GM21526 (cell line): ENCODE data around the gene ZNF470.

ENCODE experiments used
- ATAC-seq: cut with Tn5 transposase; IDR thresholded peaks from one replicate; pipeline ENCODE4 v1.9.1; 2021; ENCODE audit warnings: moderate library complexity; ENCODE audit not compliant: unreplicated experiment, low FRiP score

ZNF470 gene

DNA sequence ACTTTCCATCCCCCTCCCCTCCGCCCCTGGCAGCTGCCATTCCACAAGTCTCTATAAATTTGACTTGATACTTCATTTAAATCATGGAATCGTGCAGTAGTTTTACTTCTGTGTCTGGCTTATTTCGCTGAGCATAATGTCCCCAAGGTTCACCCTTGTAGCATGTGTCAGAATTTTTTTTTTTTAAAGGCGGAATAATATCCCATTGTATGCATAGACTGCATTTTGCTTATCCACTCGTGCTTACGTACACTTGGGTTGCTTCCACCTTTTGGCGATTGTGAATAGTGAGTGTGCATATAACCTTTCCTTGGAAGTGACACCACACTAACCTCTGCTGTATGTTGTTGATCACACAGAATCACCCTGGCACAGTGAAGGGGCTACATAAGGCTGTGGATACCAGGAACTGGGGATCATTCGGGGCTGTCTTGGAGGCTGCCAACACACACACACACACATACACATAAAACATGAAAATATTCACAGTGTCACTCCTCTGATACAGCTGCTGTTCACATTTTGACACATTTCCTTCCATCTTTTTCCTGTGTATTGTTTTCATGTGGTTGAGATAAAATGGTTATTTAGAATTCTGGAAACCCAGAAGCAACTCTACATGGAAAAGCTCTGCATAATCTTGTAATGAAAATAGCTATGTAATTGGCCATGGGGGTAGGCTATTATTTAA, 41.2 kb downstream of the ZNF470 start:
- ATAC-seq, result no peak

DNA sequence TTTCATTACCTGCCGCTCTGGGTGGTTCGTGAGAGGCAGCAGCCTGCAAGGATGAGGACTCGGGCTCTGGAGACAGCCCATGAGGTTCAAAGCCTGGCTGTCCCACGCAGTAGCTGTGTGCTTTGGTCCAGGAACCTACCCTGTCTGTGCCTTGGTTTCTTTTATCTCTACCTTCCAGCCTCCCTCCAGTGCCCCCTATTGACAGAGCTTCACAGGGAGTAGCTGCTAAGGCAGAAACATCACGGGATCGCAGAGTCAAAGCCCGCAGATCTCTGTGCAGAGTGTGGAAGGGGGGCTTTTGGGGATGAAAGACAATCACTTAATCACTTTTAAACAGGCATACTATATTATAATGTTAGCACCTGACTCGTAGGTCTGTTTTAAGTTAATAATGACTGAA, 44.0 kb downstream of the ZNF470 start:
- no peak for ATAC-seq

DNA sequence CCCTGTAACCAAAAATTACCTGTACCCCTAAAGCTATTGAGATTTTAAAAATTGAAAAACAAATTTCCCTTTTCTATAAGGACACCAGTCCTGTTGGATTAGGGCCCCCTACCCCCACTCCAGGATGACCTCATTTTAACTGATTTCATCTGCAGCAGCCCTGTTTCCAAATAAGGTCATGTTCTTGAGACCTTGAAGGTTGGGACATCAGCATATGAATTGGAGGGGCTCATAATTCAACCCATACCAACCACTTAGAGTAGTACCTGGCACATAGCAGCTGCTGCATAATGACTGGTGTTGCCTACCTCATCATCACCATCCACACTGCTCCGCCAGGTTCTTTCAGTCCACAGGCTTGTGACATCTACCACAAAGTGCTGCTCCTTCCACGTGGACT, 45.5 kb downstream of the ZNF470 start:
- ATAC-seq, result no peak

DNA sequence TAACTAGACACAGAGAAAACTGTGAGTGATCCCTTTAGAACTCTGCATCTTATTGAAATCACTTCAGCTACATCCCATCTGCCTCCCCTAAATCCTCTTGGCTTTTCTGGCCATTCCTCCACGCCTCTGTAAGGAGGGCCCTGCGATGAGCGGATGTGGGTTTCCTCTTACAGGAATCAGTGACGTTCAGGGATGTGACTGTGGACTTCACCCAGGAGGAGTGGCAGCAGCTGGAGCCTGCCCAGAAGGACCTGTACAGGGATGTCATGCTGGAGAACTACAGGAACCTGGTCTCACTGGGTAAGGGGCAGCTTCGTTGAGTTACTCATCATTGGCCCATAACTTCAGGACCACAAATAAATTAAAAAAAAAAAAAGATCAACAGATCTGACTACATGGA, 46.4 kb downstream of the ZNF470 start:
- ATAC-seq, result no peak

DNA sequence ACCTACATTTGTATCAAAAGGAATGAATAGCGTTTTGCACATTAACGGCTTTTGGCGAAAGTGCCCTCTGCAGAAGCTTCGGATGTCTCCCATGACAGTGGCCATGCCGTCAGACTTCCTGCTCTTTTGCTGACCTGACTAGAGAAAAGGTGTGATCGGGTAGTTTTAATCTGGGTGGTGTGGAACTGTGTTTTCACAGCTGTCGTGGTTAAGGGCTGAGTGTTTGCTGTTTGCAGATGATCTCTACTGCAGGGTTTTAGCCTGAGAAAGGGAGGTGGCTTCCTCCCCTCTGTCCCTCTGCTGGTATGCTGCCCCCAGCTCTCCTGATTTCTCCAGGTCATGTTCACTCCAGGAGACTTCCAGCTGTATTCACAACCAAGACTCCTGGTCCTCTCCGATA, 50.3 kb downstream of the ZNF470 start:
- no peak for ATAC-seq

DNA sequence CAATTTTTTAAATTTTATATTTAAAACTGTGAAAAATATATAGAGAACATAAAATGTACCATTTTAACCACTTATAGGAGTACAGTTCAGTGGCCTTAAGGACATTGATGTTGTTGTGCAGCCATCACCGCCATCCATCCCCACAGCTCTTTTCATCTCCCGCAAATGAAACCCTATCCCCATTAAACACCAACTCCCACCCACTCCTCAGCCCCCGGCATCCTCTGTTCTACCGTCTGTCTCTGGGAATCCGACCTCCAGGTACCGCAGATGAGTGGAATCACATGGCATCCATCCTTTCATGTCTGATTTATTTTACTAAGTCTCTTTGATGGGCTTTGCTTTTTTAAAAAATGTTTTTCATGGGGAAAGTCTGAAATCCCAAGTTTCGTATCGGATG, 51.9 kb downstream of the ZNF470 start:
- ATAC-seq, result no peak

DNA sequence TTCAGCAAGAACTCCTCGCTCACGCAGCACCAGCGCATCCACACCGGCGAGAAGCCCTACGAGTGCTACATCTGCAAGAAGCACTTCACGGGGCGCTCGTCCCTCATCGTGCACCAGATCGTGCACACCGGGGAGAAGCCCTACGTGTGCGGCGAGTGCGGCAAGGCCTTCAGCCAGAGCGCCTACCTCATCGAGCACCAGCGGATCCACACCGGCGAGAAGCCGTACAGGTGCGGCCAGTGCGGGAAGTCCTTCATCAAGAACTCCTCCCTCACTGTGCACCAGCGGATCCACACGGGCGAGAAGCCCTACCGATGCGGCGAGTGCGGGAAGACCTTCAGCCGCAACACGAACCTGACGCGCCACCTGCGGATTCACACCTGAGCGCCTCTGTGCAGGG, 55.1 kb downstream of the ZNF470 start:
- ATAC-seq, result no peak

DNA sequence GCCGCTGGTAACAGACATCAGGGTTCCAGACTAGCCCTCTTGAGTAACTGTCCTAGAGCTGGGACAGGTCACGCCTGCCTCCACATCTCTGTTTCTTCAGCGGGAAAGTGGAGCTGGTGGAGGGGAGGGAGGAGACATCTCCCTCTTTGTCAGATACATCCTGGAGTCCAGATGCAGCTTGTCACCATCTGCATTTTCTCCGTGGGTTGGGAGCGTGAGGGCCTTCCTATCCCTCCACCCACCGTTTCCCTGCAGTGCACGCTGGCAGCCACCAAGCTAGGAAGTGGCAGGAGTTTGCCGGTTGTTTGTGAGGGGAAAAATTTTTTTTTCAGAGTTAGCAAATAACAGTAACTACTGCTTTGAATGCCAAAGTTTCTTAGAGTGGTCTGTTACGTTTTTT, 55.7 kb downstream of the ZNF470 start:
- no peak for ATAC-seq

DNA sequence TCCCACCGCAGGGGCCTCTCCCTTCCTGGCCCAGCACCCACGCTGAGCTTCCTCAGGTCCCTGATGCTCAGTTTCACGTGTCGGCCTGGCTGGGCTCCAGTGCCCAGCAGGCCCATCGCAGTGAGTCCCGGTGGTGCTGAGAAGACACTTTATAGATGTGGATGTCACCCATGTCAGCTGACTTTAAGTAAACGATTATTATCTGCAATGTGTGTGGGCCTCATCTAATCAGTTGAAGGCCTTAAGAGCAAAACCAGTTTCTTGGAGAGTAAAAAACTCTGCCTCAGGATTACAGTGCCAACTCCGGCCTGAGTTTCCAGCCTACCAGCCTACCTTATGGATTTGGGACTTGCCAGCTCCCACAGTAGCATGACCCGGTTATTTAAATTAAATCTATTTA, 58.4 kb downstream of the ZNF470 start:
- ATAC-seq, result no peak

DNA sequence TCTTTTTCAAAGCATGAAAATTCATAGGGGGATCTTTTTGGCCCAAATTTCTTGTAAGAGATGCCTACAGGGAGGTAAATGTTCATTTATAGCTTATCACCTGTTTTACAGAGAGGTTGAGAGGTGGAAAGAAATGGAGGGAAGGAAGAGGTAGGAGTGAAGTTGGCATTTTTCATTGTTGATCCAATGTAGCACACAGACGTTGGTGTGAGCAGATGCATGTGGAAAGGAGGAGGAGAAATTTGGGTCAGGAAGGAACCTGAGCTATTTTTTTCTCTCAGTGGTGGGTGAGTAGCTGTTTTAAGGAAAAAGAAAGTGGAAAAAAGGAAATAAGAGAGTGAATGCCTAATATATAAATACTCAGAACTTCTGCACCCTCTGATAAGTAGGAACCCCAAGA, 65.8 kb downstream of the ZNF470 start:
- ATAC-seq, result no peak

DNA sequence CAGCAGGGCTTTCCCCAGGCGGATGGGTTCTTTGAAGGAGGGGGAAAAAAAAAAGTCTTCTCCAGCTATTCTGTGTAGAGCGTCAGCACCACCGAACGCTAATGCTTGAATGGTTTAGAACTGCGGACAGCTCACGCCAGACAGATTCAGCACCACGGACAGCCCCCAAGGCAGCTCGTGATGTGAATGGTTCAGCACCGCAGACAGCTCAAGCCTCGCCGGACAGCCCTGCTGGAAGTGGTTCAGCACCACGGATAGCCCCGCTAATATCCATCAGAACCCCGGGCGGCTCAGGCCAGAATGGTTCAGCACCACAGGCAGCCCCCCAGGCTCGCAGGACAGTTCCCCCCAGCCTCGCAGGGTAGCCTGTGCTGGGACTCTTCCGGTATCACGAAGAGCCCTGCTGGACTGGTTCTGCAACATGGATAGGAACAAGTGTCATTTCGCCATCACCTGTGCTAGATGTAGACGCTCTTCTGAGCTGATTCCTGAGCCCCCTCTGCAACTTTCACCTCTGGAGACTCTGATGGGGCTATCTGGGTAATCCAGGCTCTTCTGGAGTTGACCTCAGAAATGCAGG, 70.8 kb downstream of the ZNF470 start:
- no peak for ATAC-seq
